ENCODE data around the gene ELMO1. TPM values are rescaled to one million over a fixed set of nuclear protein-coding genes. Genes with fewer than 3 reads are reported as not detected.

The ELMO1 gene
- total and polyA plus RNA-seq, 2 donors from 2014 or later = 6.0 to 35.4 TPM

DNA sequence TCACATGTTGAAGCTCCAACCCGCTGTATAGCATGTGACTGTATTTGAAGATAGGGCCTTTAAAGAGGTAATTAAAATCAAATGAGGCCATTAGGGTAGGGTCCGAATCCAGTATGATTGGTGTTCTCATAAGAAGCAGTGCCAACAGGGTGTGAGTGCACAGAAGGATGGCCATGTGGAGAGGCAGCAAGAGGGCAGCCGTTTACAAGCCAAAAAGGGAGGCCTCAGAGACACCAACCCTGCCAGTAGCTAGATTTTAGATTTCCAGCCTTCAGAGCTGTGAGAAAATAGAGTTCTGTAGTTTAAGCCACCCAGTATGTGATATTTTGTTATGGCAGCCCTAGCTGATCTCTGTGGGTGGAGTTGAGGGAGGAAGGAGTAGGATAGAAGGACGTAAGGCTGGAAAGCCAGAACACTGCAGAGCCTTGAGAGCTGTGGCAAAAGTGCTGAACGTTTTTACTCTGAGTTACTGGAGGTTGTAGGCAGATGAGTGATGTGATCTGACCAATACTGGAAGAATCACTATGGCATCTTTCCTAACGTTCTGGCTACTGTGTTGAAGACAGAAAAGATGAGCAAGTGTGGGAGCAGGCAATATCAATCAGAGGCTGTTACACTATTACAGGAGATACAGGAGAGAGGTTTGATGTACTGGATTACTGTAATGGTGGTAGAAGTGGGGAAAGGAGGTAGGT is 334.9 kb downstream of the ELMO1 start:
- Histone ChIP-seq H3K9me3 (ENCODE audit: control insufficient read depth in 2 of 3, insufficient read depth in 1 of 3, low read length in 3 of 3) (no peaks in the 10 kb centered on the region), H3K27me3 (ENCODE audit: control insufficient read depth, insufficient read depth, low read length) (no peaks in the 10 kb centered on the region), H3K4me1 (ENCODE audit: control insufficient read depth in 2 of 3, insufficient read depth in 2 of 3, low read depth in 1 of 3, low read length in 3 of 3) (peaks cover 0 to 6% (median 0%) of the 10 kb centered on the region in 3 donors), H3K36me3 (ENCODE audit: control insufficient read depth in 2 of 3, insufficient read depth in 3 of 3, low read length in 3 of 3) (no peaks in the 10 kb centered on the region), H3K9ac (ENCODE audit: low read length in 3 of 3) (no peak overlapping the region), H3K4me3 (ENCODE audit: low read length in 3 of 3) (no peak overlapping the region), H3K27ac (ENCODE audit: low read depth in 2 of 2, low read length in 2 of 2) (no peak overlapping the region)
- FAIRE-seq = no peak
- TF ChIP-seq, protein P1, sequence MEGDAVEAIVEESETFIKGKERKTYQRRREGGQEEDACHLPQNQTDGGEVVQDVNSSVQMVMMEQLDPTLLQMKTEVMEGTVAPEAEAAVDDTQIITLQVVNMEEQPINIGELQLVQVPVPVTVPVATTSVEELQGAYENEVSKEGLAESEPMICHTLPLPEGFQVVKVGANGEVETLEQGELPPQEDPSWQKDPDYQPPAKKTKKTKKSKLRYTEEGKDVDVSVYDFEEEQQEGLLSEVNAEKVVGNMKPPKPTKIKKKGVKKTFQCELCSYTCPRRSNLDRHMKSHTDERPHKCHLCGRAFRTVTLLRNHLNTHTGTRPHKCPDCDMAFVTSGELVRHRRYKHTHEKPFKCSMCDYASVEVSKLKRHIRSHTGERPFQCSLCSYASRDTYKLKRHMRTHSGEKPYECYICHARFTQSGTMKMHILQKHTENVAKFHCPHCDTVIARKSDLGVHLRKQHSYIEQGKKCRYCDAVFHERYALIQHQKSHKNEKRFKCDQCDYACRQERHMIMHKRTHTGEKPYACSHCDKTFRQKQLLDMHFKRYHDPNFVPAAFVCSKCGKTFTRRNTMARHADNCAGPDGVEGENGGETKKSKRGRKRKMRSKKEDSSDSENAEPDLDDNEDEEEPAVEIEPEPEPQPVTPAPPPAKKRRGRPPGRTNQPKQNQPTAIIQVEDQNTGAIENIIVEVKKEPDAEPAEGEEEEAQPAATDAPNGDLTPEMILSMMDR (IDR thresholded peaks at IDR 0.05; ENCODE audit: borderline replicate concordance, extremely low read depth, insufficient read depth) = no peak
- intact Hi-C loops (cut with DNase I) = no loop called here
- no peak for DNase-seq

DNA sequence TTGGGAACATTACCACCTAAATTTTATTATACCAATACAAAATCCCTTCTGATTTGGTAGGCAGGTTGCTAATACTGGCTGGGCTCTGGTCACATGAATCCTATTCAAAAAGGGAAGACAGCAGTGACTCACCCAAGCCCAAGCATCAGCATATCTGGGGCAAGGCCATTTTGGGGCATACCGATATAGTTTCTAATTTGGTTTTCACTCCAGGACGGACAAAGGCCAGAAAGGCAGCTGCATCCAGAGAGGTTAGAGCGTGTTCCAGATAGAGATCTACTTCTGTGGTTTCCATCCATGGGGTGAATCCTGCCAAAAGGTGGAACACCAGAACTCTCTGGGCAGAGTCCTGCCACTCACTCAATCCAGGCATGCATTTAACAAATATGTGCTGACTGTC is 335.8 kb downstream of the ELMO1 start:
- Histone ChIP-seq H3K4me1 (ENCODE audit: control insufficient read depth in 2 of 3, insufficient read depth in 2 of 3, low read depth in 1 of 3, low read length in 3 of 3) (peaks cover 0 to 6% (median 0%) of the 10 kb centered on the region in 3 donors), H3K27ac (ENCODE audit: low read depth in 2 of 2, low read length in 2 of 2) (no peak overlapping the region), H3K36me3 (ENCODE audit: control insufficient read depth in 2 of 3, insufficient read depth in 3 of 3, low read length in 3 of 3) (no peaks in the 10 kb centered on the region), H3K4me3 (ENCODE audit: low read length in 3 of 3) (no peak overlapping the region), H3K9ac (ENCODE audit: low read length in 3 of 3) (no peak overlapping the region), H3K27me3 (ENCODE audit: control insufficient read depth, insufficient read depth, low read length) (no peaks in the 10 kb centered on the region), H3K9me3 (ENCODE audit: control insufficient read depth in 2 of 3, insufficient read depth in 1 of 3, low read length in 3 of 3) (no peaks in the 10 kb centered on the region)
- no peak for DNase-seq
- intact Hi-C loops (cut with DNase I) = no loop called here
- no peak for FAIRE-seq
- TF ChIP-seq, protein P1 (IDR thresholded peaks at IDR 0.05; ENCODE audit: borderline replicate concordance, extremely low read depth, insufficient read depth) = no peak

DNA sequence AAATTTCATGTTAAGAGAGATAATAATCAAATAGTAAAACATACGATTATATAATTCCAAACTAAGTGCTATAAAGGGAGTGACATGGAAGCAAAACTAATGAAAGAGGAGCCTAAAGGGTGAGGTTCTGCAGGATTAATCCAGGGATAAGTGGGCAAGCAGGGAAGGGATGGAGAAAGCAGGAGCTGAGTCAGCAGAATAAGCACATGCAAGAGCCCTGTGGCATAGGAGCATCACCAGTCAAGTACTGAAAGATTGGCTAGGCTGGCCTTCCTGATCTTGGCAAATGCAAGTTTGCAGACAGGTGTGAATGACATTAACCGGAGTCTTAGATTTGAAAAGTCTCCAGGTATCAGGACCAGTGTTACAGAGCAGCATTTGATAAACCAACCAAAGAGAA is 336.4 kb downstream of the ELMO1 start:
- no peak overlapping the region for H3K4me3 ChIP-seq (ENCODE audit: low read length in 3 of 3)
- no peaks in the 10 kb centered on the region for H3K36me3 ChIP-seq (ENCODE audit: control insufficient read depth in 2 of 3, insufficient read depth in 3 of 3, low read length in 3 of 3)
- DNase-seq (no peak), FAIRE-seq (no peak)
- TF ChIP-seq, protein P1 (IDR thresholded peaks at IDR 0.05; ENCODE audit: borderline replicate concordance, extremely low read depth, insufficient read depth) = no peak
- H3K9me3 ChIP-seq (ENCODE audit: control insufficient read depth in 2 of 3, insufficient read depth in 1 of 3, low read length in 3 of 3) = no peaks in the 10 kb centered on the region
- H3K27me3 ChIP-seq (ENCODE audit: control insufficient read depth, insufficient read depth, low read length) = no peaks in the 10 kb centered on the region
- no peak overlapping the region for H3K27ac ChIP-seq (ENCODE audit: low read depth in 2 of 2, low read length in 2 of 2)
- peaks cover 0 to 6% (median 0%) of the 10 kb centered on the region in 3 donors for H3K4me1 ChIP-seq (ENCODE audit: control insufficient read depth in 2 of 3, insufficient read depth in 2 of 3, low read depth in 1 of 3, low read length in 3 of 3)
- H3K9ac ChIP-seq (ENCODE audit: low read length in 3 of 3) = no peak overlapping the region
- intact Hi-C loops (cut with DNase I) = no loop called here

All from kidney (tissue), 14 donors.